C4-2B (cell line): ENCODE measurements around the gene PROSER3.
"Not testable (repeated sequence)": the region's sequence is repeated elsewhere in the genome, so short reads cannot be mapped to it uniquely, and the experiment has no call there.

Experiments used
- ZFX ChIP-seq: fragments of 450-650 bp; IDR thresholded peaks from 2 replicates; pipeline ENCODE4 v1.6.1; 2017
- TF ChIP-seq, protein P1 (sequence below): fragments of 450-650 bp; conservative IDR thresholded peaks from 2 replicates; pipeline ENCODE4 v1.5.1; 2017; ENCODE audit warnings: mild to moderate bottlenecking

DNA sequence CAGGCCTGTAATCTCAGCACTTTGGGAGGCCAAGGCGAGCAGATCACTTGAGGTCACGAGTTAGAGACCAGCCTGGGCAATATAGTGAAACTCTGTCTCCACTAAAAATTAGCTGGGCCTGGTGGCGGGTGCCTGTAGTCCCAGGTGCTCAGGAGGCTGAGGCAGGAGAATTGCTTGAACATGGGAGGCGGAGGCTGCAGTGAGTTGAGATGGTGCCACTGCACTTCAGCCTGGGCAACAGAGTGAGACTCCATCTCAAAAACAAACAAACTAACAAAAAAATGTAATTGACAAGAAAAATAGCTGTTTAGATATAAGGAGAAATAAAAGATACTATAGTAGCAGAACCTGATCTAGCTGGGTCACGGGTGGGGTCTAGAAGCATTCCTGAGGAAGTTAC is 14.4 kb downstream of the PROSER3 start:
- TF ChIP-seq, protein P1, sequence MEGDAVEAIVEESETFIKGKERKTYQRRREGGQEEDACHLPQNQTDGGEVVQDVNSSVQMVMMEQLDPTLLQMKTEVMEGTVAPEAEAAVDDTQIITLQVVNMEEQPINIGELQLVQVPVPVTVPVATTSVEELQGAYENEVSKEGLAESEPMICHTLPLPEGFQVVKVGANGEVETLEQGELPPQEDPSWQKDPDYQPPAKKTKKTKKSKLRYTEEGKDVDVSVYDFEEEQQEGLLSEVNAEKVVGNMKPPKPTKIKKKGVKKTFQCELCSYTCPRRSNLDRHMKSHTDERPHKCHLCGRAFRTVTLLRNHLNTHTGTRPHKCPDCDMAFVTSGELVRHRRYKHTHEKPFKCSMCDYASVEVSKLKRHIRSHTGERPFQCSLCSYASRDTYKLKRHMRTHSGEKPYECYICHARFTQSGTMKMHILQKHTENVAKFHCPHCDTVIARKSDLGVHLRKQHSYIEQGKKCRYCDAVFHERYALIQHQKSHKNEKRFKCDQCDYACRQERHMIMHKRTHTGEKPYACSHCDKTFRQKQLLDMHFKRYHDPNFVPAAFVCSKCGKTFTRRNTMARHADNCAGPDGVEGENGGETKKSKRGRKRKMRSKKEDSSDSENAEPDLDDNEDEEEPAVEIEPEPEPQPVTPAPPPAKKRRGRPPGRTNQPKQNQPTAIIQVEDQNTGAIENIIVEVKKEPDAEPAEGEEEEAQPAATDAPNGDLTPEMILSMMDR = not testable (repeated sequence)
- TF ChIP-seq ZFX = not testable (repeated sequence)
